GM18870 (cell line): ENCODE results near the gene TFCP2L1.

Experiments
- ATAC-seq: cut with Tn5 transposase; IDR thresholded peaks from one replicate; pipeline ENCODE4 v1.9.1; 2021; ENCODE audit warnings: moderate library complexity; ENCODE audit not compliant: unreplicated experiment

TFCP2L1 gene

GRCh38 chr2:121179467-121179866 lies 105.5 kb downstream of the TFCP2L1 start:
- no peak for ATAC-seq

GRCh38 chr2:121178730-121179129 lies 106.3 kb downstream of the TFCP2L1 start:
- no peak for ATAC-seq

GRCh38 chr2:121177896-121178295 lies 107.1 kb downstream of the TFCP2L1 start:
- ATAC-seq = no peak

- no peak for ATAC-seq
These were observed 109.7 kb downstream of the TFCP2L1 start for GRCh38 chr2:121175326-121175725.

GRCh38 chr2:121173806-121174205 lies 111.2 kb downstream of the TFCP2L1 start:
- ATAC-seq = no peak

- ATAC-seq = no peak
These were observed 111.9 kb downstream of the TFCP2L1 start for GRCh38 chr2:121173112-121173511.

GRCh38 chr2:121172456-121172855 lies 112.5 kb downstream of the TFCP2L1 start:
- ATAC-seq = no peak

GRCh38 chr2:121171625-121172119 lies 113.3 kb downstream of the TFCP2L1 start:
- ATAC-seq = no peak

- ATAC-seq = no peak
These were observed 114.4 kb downstream of the TFCP2L1 start for GRCh38 chr2:121170577-121170976.

GRCh38 chr2:121167411-121167810 lies 117.6 kb downstream of the TFCP2L1 start:
- no peak for ATAC-seq
